Measurements from ENCODE around the gene MPC1.

DNA sequence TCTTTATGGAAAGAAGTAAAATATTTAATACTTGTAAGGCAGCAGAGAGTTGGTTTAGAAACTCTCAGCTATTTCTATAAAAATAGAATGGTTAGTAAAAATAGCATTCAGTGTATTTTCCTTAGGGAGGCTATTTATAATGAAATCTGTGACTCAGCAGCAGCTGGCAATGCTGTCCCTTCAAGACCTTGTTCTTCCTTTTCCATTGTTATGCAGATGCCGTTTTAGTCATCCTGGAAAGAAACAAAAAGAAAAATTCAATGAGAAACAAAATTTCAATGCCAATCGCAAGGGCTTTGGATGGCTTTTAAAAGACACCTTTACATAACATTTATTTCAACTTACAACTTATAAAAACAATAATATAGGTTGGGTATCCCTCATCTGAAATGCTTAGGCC, 17.5 kb downstream of the MPC1 start:
- TF ChIP-seq, protein P1, sequence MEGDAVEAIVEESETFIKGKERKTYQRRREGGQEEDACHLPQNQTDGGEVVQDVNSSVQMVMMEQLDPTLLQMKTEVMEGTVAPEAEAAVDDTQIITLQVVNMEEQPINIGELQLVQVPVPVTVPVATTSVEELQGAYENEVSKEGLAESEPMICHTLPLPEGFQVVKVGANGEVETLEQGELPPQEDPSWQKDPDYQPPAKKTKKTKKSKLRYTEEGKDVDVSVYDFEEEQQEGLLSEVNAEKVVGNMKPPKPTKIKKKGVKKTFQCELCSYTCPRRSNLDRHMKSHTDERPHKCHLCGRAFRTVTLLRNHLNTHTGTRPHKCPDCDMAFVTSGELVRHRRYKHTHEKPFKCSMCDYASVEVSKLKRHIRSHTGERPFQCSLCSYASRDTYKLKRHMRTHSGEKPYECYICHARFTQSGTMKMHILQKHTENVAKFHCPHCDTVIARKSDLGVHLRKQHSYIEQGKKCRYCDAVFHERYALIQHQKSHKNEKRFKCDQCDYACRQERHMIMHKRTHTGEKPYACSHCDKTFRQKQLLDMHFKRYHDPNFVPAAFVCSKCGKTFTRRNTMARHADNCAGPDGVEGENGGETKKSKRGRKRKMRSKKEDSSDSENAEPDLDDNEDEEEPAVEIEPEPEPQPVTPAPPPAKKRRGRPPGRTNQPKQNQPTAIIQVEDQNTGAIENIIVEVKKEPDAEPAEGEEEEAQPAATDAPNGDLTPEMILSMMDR (IDR thresholded peaks at IDR 0.05): no peak
- no peak for TF ChIP-seq POLR2A (IDR thresholded peaks at IDR 0.05)

Measured in esophagus squamous epithelium (tissue), 4 donors.